Gastrocnemius medialis (tissue), 4 donors: Measurements from ENCODE around the gene MTG2. TPM values are rescaled to one million over a fixed set of nuclear protein-coding genes. Genes with fewer than 3 reads are reported as not detected.

ENCODE experiments used
- ATAC-seq, 2 donors: fragments of 150-250 bp; one replicate each; pipeline ENCODE4 v1.9.1; 2016
- DNase-seq, 2 donors: peaks; one replicate each; pipeline ENCODE4 v3.0.0-alpha.2; 2019
- H3K27ac ChIP-seq, 4 donors: fragments of 200-600 bp; sonication (generic); 1 replicate in 1 of 4; 2 replicates in 3 of 4; pipeline ENCODE4 v1.5.1; 2016 to 2018; ENCODE audit warnings: mild to moderate bottlenecking in 2 of 4, moderate library complexity in 1 of 4
- H3K27me3 ChIP-seq, 3 donors: fragments of 200-600 bp; sonication (generic) in 2 of 3; 1 replicate in 1 of 3; 2 replicates in 2 of 3; pipeline versions ENCODE4 v1.5.1 to v1.6.0; 2016 to 2019; ENCODE audit warnings: mild to moderate bottlenecking in 1 of 3, moderate library complexity in 1 of 3
- H3K36me3 ChIP-seq, 2 donors: fragments of 200-600 bp; sonication (generic) in 1 of 2; one replicate each; pipeline ENCODE4 v1.5.1; 2017 to 2018
- H3K4me1 ChIP-seq, 2 donors: fragments of 200-600 bp; sonication (generic) in 1 of 2; one replicate each; pipeline ENCODE4 v1.5.1; 2016 to 2017; ENCODE audit warnings: mild to moderate bottlenecking in 2 of 2
- H3K4me3 ChIP-seq, 4 donors: fragments of 200-600 bp; sonication (generic) in 3 of 4; 1 replicate in 1 of 4; 2 replicates in 3 of 4; pipeline ENCODE4 v1.5.1; 2016 to 2019; ENCODE audit warnings: mild to moderate bottlenecking in 2 of 4
- H3K9me3 ChIP-seq, 3 donors: fragments of 200-600 bp; sonication (generic) in 2 of 3; 1 replicate in 1 of 3; 2 replicates in 2 of 3; pipeline ENCODE4 v1.5.1; 2016 to 2019
- POLR2A ChIP-seq, 2 donors: fragments of 450-650 bp; IDR thresholded peaks; one replicate each; pipeline ENCODE4 v1.6.1; 2017; ENCODE audit warnings: antibody characterized with exemption in 2 of 2, mild to moderate bottlenecking in 2 of 2, moderate library complexity in 2 of 2
- in situ Hi-C, 4 donors: fragments of 200-750 bp; cut with MboI; loops; one replicate each; pipeline versions ENCODE4 v1.15.0 to v1.8.0; 2017; ENCODE audit warnings: low sequenced_read_pairs in 4 of 4
- intact Hi-C: fragments of 100-400 bp; cut with DNase I; formaldehyde crosslinking; loops from one replicate; pipeline ENCODE4 v1.15.1; 2023; ENCODE audit warnings: low total_unique reads
- total RNA-seq, 4 donors: library from RNA; depleted of rRNA; stranded (reverse); fragments of >200 nt; gene quantifications; one replicate each; pipeline versions ENCODE4 v1.1.0 to v1.2.3, GENCODE V29; 2016
- TF ChIP-seq, protein P1 (sequence below), 5 experiments: fragments of 450-650 bp in 3 of 5; fragments of 200-600 bp in 2 of 5; sonication (generic) in 2 of 5; IDR thresholded peaks in 4 of 5; conservative IDR thresholded peaks in 1 of 5; 1 replicate in 4 of 5; 2 replicates in 1 of 5; pipeline ENCODE4 v1.5.1; 2016 to 2019; ENCODE audit warnings: antibody characterized with exemption in 5 of 5, mild to moderate bottlenecking in 3 of 5, moderate library complexity in 3 of 5

The MTG2 gene
- total RNA-seq, 4 donors from 2014 or later: 21.0 to 50.8 (median 29.3) TPM

GRCh38 chr20:62220666-62221568 lies 38.1 kb downstream of the MTG2 start:
- peaks cover 4 to 18% of the 10 kb centered on the region in 2 donors for H3K4me1 ChIP-seq
- intact Hi-C loops: no loop called here
- no peak overlapping the region for H3K4me3 ChIP-seq
- no peak for ATAC-seq
- in situ Hi-C loops: no loop called here
- H3K27me3 ChIP-seq: peaks cover 56 to 61% (median 56%) of the 10 kb centered on the region in 3 donors
- no peak for DNase-seq
- no peak overlapping the region for H3K27ac ChIP-seq
- TF ChIP-seq, protein P1, sequence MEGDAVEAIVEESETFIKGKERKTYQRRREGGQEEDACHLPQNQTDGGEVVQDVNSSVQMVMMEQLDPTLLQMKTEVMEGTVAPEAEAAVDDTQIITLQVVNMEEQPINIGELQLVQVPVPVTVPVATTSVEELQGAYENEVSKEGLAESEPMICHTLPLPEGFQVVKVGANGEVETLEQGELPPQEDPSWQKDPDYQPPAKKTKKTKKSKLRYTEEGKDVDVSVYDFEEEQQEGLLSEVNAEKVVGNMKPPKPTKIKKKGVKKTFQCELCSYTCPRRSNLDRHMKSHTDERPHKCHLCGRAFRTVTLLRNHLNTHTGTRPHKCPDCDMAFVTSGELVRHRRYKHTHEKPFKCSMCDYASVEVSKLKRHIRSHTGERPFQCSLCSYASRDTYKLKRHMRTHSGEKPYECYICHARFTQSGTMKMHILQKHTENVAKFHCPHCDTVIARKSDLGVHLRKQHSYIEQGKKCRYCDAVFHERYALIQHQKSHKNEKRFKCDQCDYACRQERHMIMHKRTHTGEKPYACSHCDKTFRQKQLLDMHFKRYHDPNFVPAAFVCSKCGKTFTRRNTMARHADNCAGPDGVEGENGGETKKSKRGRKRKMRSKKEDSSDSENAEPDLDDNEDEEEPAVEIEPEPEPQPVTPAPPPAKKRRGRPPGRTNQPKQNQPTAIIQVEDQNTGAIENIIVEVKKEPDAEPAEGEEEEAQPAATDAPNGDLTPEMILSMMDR (IDR thresholded peaks at IDR 0.05 in 4 of 5, conservative IDR thresholded peaks at IDR 0.05 in 1 of 5): no peak
- TF ChIP-seq POLR2A (IDR thresholded peaks at IDR 0.05): no peak
- no peaks in the 10 kb centered on the region for H3K36me3 ChIP-seq
- H3K9me3 ChIP-seq: no peaks in the 10 kb centered on the region

DNA sequence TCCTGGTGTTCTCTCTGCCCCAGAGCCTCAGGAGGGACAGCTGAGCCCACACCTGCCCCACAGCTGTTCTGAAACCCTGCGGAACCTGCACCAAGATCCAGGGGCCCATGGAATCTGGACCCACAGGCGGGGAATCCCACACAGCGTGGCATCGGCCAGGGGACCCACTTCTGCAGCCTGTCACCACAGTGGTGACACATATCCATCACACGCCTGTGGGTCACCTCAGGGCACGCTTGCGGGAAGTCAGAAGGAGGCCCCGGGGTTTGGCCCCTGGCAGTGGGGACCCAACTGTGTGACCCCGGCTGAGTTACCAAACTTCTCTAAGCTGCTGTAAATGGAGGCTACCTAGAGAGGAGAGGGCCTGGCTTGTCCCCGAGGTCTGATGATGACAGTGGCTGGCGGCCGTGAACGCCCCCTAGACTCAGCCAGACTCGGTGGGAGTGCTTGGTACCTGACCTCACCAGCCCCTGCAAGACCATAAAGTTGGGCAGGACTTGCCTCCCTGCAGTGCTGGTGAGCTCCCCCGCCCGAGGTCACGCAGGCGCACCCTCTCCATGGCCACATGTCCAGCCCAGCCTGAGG lies 39.5 kb downstream of the MTG2 start:
- Histone ChIP-seq H3K9me3 (no peaks in the 10 kb centered on the region), H3K27ac (no peak overlapping the region), H3K27me3 (peaks cover 45 to 49% (median 46%) of the 10 kb centered on the region in 3 donors), H3K36me3 (no peaks in the 10 kb centered on the region), H3K4me1 (peaks cover 4 to 18% of the 10 kb centered on the region in 2 donors), H3K4me3 (no peak overlapping the region)
- intact Hi-C loops (no loop called here), in situ Hi-C loops (no loop called here)
- DNase-seq (no peak), ATAC-seq (no peak)
- TF ChIP-seq, protein P1 (IDR thresholded peaks at IDR 0.05 in 4 of 5, conservative IDR thresholded peaks at IDR 0.05 in 1 of 5): no peak
- no peak for TF ChIP-seq POLR2A (IDR thresholded peaks at IDR 0.05)

DNA sequence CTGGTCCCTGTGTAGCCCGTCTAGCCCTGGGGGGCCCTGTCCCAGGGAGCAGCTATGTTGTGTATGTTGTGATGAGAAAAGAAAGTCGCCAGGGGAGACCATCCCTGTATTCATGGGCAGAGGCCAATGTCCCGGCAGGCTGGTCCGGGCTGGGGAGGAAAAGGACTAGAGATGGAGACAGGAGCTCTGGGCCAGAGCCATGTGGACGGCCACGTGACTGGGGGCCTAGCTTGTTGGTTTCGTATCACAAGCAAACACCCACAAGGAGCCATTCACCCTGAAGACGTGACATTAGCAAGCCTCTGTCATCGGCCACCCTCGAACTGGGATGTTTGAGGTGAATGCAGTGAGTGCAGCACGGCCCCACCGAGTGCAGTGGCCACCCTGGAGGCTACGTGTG lies 40.1 kb downstream of the MTG2 start:
- Histone ChIP-seq H3K27me3 (peaks cover 40 to 45% (median 41%) of the 10 kb centered on the region in 3 donors), H3K27ac (no peak overlapping the region), H3K4me3 (no peak overlapping the region), H3K9me3 (no peaks in the 10 kb centered on the region), H3K4me1 (peaks cover 4 to 18% of the 10 kb centered on the region in 2 donors), H3K36me3 (no peaks in the 10 kb centered on the region)
- in situ Hi-C loops: no loop called here
- intact Hi-C loops: no loop called here
- ATAC-seq (no peak), DNase-seq (no peak)
- TF ChIP-seq, protein P1 (IDR thresholded peaks at IDR 0.05 in 4 of 5, conservative IDR thresholded peaks at IDR 0.05 in 1 of 5): no peak
- TF ChIP-seq POLR2A (IDR thresholded peaks at IDR 0.05): no peak

- DNase-seq (no peak), ATAC-seq (no peak)
- Histone ChIP-seq H3K36me3 (no peaks in the 10 kb centered on the region), H3K9me3 (no peaks in the 10 kb centered on the region), H3K4me1 (peaks cover 4 to 15% of the 10 kb centered on the region in 2 donors), H3K27ac (no peak overlapping the region), H3K4me3 (no peak overlapping the region), H3K27me3 (peaks cover 34 to 39% (median 35%) of the 10 kb centered on the region in 3 donors)
- in situ Hi-C loops (no loop called here), intact Hi-C loops (no loop called here)
- TF ChIP-seq, protein P1 (IDR thresholded peaks at IDR 0.05 in 4 of 5, conservative IDR thresholded peaks at IDR 0.05 in 1 of 5): no peak
- no peak for TF ChIP-seq POLR2A (IDR thresholded peaks at IDR 0.05)
Measured at GRCh38 chr20:62223571-62223970, 40.7 kb downstream of the MTG2 start.
